GM12864 (cell line): ENCODE measurements around the gene MRC2.

Experiments
- DNase-seq: peaks from one replicate; pipeline ENCODE4 v3.0.0-alpha.2; 2011; ENCODE audit warnings: low read depth
- H3K4me3 ChIP-seq: 2 replicates; pipeline ENCODE4 v1.5.1; 2011; ENCODE audit warnings: mild to moderate bottlenecking, low read depth, low read length, control low read depth
- TF ChIP-seq, protein P1 (sequence below): IDR thresholded peaks from 2 replicates; pipeline ENCODE4 v1.5.1; 2011; ENCODE audit warnings: low read depth, mild to moderate bottlenecking, moderate library complexity, low read length, control low read depth, inconsistent platforms; ENCODE audit errors: missing control alignments

The MRC2 gene

DNA sequence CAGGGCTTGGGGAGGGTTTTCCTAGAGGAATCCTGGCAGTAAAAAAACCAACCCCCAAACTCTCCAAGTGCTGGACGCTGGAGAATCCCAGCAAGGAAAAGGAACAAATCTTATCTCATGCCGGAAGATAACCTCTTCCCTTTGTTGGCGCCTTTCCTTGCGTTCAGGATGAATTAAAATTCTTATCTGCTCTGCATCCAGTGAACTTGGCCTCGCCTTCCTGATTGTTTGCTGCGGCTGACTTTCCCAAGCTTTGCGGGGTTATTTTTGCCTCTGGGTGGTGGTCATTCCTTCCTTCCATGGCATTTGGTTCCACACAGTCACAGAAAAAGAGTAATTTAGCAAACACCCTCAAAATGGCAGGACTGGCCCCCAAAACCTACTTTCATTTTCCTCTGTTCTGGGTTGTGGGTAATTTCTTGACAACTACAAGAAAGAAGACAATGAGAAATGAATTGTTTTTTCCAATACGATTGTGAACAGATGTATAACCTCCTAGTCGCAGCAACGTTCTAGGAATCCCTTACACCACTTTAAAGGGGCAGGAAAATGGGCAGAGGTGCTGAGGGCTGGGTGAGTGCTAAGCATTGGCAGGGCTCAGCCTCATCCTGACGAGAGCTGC lies 77.8 kb downstream of the MRC2 start:
- H3K4me3 ChIP-seq, result no peak overlapping the region
- TF ChIP-seq, protein P1, sequence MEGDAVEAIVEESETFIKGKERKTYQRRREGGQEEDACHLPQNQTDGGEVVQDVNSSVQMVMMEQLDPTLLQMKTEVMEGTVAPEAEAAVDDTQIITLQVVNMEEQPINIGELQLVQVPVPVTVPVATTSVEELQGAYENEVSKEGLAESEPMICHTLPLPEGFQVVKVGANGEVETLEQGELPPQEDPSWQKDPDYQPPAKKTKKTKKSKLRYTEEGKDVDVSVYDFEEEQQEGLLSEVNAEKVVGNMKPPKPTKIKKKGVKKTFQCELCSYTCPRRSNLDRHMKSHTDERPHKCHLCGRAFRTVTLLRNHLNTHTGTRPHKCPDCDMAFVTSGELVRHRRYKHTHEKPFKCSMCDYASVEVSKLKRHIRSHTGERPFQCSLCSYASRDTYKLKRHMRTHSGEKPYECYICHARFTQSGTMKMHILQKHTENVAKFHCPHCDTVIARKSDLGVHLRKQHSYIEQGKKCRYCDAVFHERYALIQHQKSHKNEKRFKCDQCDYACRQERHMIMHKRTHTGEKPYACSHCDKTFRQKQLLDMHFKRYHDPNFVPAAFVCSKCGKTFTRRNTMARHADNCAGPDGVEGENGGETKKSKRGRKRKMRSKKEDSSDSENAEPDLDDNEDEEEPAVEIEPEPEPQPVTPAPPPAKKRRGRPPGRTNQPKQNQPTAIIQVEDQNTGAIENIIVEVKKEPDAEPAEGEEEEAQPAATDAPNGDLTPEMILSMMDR, result no peak

DNA sequence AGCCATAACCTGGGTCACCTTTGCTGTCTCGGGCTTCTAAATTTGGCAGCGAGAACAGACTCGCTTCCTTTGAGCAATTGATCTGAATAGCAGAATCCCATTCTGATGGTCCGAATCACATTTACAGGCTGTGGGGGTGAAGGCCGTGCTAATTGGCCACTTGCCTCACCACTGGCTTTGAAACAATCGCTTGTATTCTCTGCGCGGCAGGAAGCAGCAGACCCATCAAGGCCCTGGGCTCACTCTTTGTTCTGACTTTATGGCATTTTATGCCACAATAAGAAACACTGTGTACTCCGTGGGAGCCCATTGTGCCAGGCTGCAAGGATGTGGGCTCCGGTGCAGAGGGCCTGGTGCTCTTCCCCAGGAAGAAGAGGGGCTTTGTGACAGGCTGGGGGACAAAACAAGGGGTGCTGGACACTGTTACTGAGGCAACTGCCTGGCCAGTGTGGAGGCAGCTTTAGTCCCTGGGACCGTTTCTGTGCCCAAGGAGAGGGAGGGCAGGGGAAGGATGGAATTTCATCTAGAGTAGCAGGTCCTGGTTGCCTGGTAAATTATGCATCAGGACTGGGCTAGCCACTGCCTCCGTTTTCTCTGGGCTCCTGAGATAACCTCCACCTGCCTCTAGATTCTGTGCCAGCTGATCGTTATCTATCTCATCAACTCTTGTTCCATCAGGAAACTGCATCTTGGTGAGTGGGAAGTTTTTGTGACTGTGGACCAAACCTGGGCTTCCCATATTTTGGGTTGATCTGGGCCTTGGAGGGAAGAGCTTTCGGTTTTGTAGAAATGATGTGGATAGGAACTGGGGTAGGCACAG lies 78.5 kb downstream of the MRC2 start:
- TF ChIP-seq, protein P1, result no peak
- no peak overlapping the region for H3K4me3 ChIP-seq
- DNase-seq, result no peak

More for the DNA sequence above, 77.8 kb downstream of the MRC2 start:
- DNase-seq, result no peak

DNA sequence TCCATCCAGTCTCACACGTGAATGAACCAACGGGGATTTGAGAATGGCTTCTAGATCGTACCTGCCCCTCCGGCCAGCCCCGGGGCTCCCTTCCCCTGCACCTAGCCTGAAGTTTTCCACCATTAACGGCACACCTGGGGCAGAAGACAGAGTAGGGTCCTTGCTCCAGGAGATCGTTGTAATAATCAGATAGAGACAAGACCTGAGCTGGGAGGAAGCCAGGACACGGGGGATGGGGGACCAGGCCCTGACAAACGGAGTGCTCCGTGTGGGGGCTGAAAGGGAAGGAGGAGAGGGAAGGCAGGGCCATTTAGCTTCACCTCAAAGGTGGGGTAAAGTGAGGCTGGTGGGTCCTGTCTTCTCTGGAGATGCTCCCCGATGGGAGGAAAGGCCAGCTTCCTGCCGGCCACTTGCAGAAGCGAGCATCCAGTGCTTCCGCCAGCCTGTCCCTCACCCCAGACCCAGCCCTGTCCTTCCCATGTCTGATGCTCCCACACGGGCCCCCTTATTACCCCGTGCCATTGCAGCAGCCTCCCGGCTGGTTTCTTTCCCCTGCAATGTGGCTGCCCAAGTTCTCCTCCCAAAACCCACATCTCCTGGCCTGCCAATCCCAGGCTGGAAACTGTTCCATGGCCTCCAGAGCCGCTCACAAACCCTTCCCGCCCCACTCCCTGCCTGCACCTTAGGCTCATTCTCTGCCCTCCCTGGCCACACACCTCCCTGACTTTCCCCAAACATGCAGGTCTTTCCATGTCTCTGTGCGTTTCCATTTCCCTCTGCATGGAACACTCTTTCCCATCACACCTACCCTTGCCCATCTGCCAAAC lies 79.3 kb downstream of the MRC2 start:
- DNase-seq, result no peak
- no peak overlapping the region for H3K4me3 ChIP-seq
- TF ChIP-seq, protein P1, result no peak

DNA sequence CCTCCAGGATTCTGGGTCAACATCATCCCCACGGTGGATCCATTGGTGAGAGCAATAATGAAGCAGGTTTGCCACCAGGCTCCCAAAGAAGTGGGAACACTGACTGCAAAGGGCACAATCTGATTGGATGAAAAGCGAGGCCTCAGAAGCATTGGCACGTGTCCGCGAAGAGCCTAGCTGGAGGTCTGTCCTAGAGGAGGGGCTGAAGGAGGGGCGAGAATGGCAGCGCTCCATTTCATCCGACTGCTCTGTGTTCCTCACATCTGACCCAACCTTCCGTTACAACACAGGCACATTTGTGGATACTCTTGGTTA lies 79.9 kb downstream of the MRC2 start:
- no peak overlapping the region for H3K4me3 ChIP-seq
- TF ChIP-seq, protein P1, result no peak
- DNase-seq, result no peak

DNA sequence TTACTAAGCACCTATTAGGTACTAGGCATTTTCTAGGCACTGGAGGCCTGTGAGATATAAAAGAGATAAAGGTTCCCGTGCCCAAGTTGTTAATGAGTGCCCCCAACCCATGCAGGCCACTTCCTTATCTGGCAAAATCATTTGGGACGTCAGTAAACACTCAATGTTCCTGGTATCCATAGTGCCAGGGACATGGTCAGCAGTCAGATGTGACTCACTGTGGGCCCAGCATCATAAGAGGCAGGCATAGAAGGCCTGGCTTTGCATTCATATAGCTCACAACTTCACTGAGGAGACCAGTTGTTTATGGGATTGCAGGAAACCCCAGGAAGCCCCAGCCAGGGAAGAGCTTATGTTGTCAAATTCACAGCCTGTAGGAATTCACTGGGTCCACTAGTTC lies 81.1 kb downstream of the MRC2 start:
- TF ChIP-seq, protein P1, result no peak
- no peak overlapping the region for H3K4me3 ChIP-seq
- DNase-seq, result no peak

DNA sequence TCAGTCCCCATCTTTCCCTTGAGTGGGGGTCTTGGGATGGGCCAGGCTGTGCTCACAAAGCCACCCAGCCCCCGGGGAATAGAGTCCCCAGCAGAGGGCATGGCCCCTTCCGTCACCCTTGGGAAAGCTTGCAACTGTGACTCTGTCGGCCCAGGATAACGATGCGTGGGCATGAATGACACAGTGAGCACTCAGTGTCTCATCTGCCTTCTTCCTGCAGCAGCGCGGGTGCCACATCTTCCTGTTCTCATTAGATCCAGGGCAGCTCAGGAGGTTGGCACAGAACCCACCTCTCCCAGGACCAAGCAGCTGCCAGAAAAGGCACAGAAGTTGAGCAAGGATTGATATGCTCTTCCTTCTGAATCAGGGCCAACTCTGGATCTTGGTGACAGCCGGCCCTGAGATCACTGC lies 84.7 kb downstream of the MRC2 start:
- no peak overlapping the region for H3K4me3 ChIP-seq
- DNase-seq, result no peak

More for the DNA sequence above, 84.7 kb downstream of the MRC2 start:
- TF ChIP-seq, protein P1, result no peak
